Right cardiac atrium (tissue), 5 donors: ENCODE results near the gene ALOX15B. TPM values are rescaled to one million over a fixed set of nuclear protein-coding genes. Genes with fewer than 3 reads are reported as not detected.
A peak's percentile ranks its signal among the peaks of the same experiment; 100 is the strongest.

Experiments
- ATAC-seq, 2 donors: fragments of 200-7000 bp; cut with Tn5 transposase; one replicate each; pipeline versions ENCODE4 v1.8.0 to v1.9.1; 2020; ENCODE audit warnings: moderate library complexity in 2 of 2, mild to moderate bottlenecking in 1 of 2
- DNase-seq, 3 donors: peaks; one replicate each; pipeline ENCODE4 v3.0.0-alpha.2; 2020
- H3K27ac ChIP-seq: one replicate; pipeline ENCODE4 v1.5.1; 2013; ENCODE audit warnings: mild to moderate bottlenecking, low read length, control low read depth, moderate library complexity
- H3K27me3 ChIP-seq: one replicate; pipeline ENCODE4 v1.6.1; 2013; ENCODE audit not compliant: control insufficient read depth, insufficient read depth
- H3K4me1 ChIP-seq: one replicate; pipeline ENCODE4 v1.6.1; 2013; ENCODE audit warnings: low read length; ENCODE audit not compliant: control insufficient read depth, insufficient read depth
- H3K4me3 ChIP-seq: one replicate; pipeline ENCODE4 v1.5.1; 2013; ENCODE audit warnings: low read length, control low read depth
- H3K9me3 ChIP-seq: one replicate; pipeline ENCODE4 v1.6.1; 2013; ENCODE audit warnings: low read length; ENCODE audit not compliant: control insufficient read depth
- WGBS: extraction: QIAGEN DNeasy Blood & Tissue Kit; methylation state at CpG from one replicate; pipeline ENCODE4 v1.1.7; 2013; 5-methylcytosine and 5-hydroxymethylcytosine counted together
- intact Hi-C, 4 donors: fragments of 100-400 bp; cut with DNase I; formaldehyde crosslinking; loops; one replicate each; pipeline versions ENCODE4 v1.11.0 to v1.14.0; 2022 to 2023
- polyA plus RNA-seq: library from polyadenylated mRNA; stranded (reverse); fragments of 200-250 nt; gene quantifications from one replicate; pipeline ENCODE4 v1.2.3, GENCODE V29; 2013
- total RNA-seq, 4 donors: library from RNA; stranded (reverse); fragmentation: NEBNext Ultra II Directional; extraction: Animal tissue kit (Norgen Biotek cat#: 25700); gene quantifications; one replicate each; pipeline ENCODE4 v1.2.1, GENCODE V29; 2021
- donor health status: healthy with polysubstance abuse.
- donor health status: DM: no; HTN: yes; CAD: no.
- donor health status: DM: no; HTN: no; CAD: no.
- donor health status: DM: no; HTN: yes; CAD: no; lungs with severe emphysema.
- donor health status: DM: yes; HTN: yes; CAD: no.

Gene ALOX15B
- total and polyA plus RNA-seq, 5 donors = 0.25 to 0.68 (median 0.54) TPM

DNA sequence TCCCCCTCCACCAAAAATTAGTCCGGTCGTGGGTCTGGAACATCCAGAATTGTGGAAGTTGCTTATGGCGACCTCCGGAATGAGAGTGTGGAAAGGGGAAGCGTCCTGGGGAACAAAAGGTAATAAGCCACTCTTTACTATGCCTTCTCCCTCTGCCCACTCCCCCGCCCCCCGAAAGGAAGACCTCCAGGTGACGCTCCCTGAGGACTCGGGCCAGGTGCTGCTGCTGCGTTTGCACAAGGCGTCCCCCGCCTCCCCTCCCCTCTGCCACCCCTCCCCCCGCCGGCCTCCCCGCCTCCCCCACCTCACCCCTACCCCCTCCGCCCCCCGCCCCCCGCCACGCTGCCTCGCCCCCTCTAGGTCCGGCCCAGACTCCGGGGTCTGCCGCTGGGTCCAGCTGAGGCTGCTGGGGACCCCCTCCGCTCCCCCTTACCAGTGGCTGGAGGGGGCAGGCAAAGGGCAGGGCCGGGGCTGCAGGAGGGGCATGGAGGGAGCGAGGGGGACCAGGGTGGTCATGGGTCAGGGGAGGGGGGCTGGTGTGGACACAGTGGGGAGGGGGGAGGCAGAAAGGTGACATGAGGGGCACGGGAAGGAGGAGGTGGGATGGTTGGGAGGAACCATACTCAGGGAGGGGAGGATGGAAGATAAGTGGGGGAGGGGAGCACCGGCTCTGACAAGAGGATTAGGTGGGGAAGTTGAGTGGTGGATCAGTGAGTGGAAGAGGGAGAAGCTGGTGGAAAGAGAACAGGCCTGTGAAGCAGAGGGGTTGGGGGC lies 25.1 kb downstream of the ALOX15B start:
- DNase-seq (no peak), ATAC-seq (no peak)
- H3K4me3 ChIP-seq = no peak overlapping the region
- H3K4me1 ChIP-seq = no peaks in the 10 kb centered on the region
- no peaks in the 10 kb centered on the region for H3K27me3 ChIP-seq
- 11% methylated on average over 28 of the region's 28 CpGs for WGBS
- H3K27ac ChIP-seq = no peak overlapping the region
- no peaks in the 10 kb centered on the region for H3K9me3 ChIP-seq
- intact Hi-C loops = no loop called here

GRCh38 chr17:8064561-8065019 lies 25.7 kb downstream of the ALOX15B start:
- H3K9me3 ChIP-seq = no peaks in the 10 kb centered on the region
- no peaks in the 10 kb centered on the region for H3K27me3 ChIP-seq
- WGBS = 49% methylated on average over 6 of the region's 6 CpGs
- H3K4me1 ChIP-seq = no peaks in the 10 kb centered on the region
- H3K4me3 ChIP-seq = no peak overlapping the region
- ATAC-seq (no peak), DNase-seq (no peak)
- intact Hi-C loops = no loop called here
- no peak overlapping the region for H3K27ac ChIP-seq

- WGBS = 69% methylated on average over 15 of the region's 15 CpGs
- no peaks in the 10 kb centered on the region for H3K27me3 ChIP-seq
- DNase-seq = no peak
Observed at GRCh38 chr17:8066841-8067775, 28.2 kb downstream of the ALOX15B start.

GRCh38 chr17:8067806-8068205 lies 28.9 kb downstream of the ALOX15B start:
- DNase-seq = no peak
- Histone ChIP-seq H3K27ac (no peak overlapping the region), H3K4me1 (no peaks in the 10 kb centered on the region), H3K4me3 (no peak overlapping the region), H3K27me3 (no peaks in the 10 kb centered on the region), H3K9me3 (no peaks in the 10 kb centered on the region)
- intact Hi-C loops = no loop called here
- WGBS = 70% methylated on average over 4 of the region's 4 CpGs
- ATAC-seq = no peak

More at GRCh38 chr17:8066841-8067775, 28.2 kb downstream of the ALOX15B start:
- Histone ChIP-seq H3K9me3 (no peaks in the 10 kb centered on the region), H3K4me1 (no peaks in the 10 kb centered on the region), H3K27ac (no peak overlapping the region), H3K4me3 (no peak overlapping the region)
- peak in 1 of 2 donors; percentile 8 for ATAC-seq
- intact Hi-C loops = no loop called here

GRCh38 chr17:8068736-8069586 lies 30.1 kb downstream of the ALOX15B start:
- Histone ChIP-seq H3K4me3 (no peak overlapping the region), H3K4me1 (no peaks in the 10 kb centered on the region), H3K27me3 (no peaks in the 10 kb centered on the region), H3K9me3 (no peaks in the 10 kb centered on the region), H3K27ac (no peak overlapping the region)
- 70% methylated on average over 9 of the region's 9 CpGs for WGBS
- DNase-seq (peak; percentile 61 to 81 (median 80)), ATAC-seq (peak; percentile 50 to 72)
- intact Hi-C loops = no loop called here

DNA sequence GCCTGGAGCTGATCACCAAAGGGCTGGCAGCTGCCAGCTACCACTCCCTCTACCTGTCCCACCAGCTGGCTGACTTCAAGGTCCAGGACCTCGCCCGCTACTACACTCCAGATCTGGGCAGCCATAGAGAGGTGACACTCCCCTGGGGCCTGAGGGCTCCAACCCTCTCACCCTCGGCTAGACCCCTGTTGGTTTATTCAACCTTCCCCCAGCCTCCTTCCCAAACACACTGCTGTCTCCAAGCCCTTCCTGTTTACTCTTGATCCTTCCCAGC lies 30.7 kb downstream of the ALOX15B start:
- Histone ChIP-seq H3K27ac (no peak overlapping the region), H3K9me3 (no peaks in the 10 kb centered on the region), H3K4me1 (no peaks in the 10 kb centered on the region), H3K4me3 (no peak overlapping the region), H3K27me3 (no peaks in the 10 kb centered on the region)
- DNase-seq (no peak), ATAC-seq (no peak)
- 78% methylated on average over 3 of the region's 3 CpGs for WGBS
- intact Hi-C loops = no loop called here

DNA sequence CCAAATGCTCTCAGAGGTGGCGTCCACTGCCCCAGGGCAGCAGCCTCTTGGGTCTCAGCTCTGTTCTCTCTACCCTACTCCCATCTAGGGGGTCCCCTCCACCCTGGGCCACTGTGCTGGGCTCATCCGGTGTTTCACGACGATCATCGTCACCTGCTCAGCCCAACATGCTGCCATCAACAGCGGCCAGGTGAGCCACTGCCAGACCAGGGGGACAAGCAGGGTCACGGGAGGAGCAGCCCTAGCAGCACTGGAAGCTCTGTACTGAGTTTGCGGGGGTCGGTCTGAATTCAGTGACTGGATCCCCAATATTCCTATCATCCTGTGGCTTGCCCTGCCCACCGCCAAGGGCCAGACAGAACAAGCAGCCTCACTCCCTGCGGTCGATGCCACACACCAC lies 32.6 kb downstream of the ALOX15B start:
- 92% methylated on average over 12 of the region's 12 CpGs for WGBS

GRCh38 chr17:8072341-8072728 lies 33.5 kb downstream of the ALOX15B start:
- Histone ChIP-seq H3K4me1 (no peaks in the 10 kb centered on the region), H3K27me3 (no peaks in the 10 kb centered on the region), H3K27ac (no peak overlapping the region), H3K9me3 (no peaks in the 10 kb centered on the region), H3K4me3 (no peak overlapping the region)
- 15% methylated on average over 28 of the region's 28 CpGs for WGBS
- intact Hi-C loops = no loop called here
- DNase-seq = no peak
- ATAC-seq = no peak

More for the DNA sequence above, 32.6 kb downstream of the ALOX15B start:
- Histone ChIP-seq H3K4me3 (no peak overlapping the region), H3K27me3 (no peaks in the 10 kb centered on the region), H3K9me3 (no peaks in the 10 kb centered on the region), H3K4me1 (no peaks in the 10 kb centered on the region), H3K27ac (no peak overlapping the region)
- intact Hi-C loops = no loop called here
- ATAC-seq = no peak
- no peak for DNase-seq

GRCh38 chr17:8072729-8073461 lies 34.0 kb downstream of the ALOX15B start:
- ATAC-seq (peak in 1 of 2 donors; percentile 14), DNase-seq (peak in 2 of 3 donors; percentile 58 to 66)
- intact Hi-C loops = no loop called here
- peak overlapping the region; percentile 7 for H3K4me3 ChIP-seq
- H3K27ac ChIP-seq = no peak overlapping the region
- WGBS = 4% methylated on average over 40 of the region's 40 CpGs
- H3K4me1 ChIP-seq = no peaks in the 10 kb centered on the region
- H3K9me3 ChIP-seq = no peaks in the 10 kb centered on the region
- no peaks in the 10 kb centered on the region for H3K27me3 ChIP-seq
